ENCODE data around the gene CMSS1.

CMSS1 gene

GRCh38 chr3:99997293-99997692 lies 179.6 kb downstream of the CMSS1 start:
- TF ChIP-seq SIN3A (IDR thresholded peaks at IDR 0.05; ENCODE audit: borderline replicate concordance, insufficient read depth, low read length) (no peak), POLR2AphosphoS5 (IDR thresholded peaks at IDR 0.05; ENCODE audit: low read depth, low read length) (no peak), TAF1 (IDR thresholded peaks at IDR 0.05; ENCODE audit: borderline replicate concordance, insufficient read depth, low read length) (no peak), FOXP2 (optimal IDR thresholded peaks at IDR 0.05; ENCODE audit: borderline replicate concordance, extremely low read depth, extremely low read length, insufficient read depth) (no peak)
- TF ChIP-seq, protein P1, sequence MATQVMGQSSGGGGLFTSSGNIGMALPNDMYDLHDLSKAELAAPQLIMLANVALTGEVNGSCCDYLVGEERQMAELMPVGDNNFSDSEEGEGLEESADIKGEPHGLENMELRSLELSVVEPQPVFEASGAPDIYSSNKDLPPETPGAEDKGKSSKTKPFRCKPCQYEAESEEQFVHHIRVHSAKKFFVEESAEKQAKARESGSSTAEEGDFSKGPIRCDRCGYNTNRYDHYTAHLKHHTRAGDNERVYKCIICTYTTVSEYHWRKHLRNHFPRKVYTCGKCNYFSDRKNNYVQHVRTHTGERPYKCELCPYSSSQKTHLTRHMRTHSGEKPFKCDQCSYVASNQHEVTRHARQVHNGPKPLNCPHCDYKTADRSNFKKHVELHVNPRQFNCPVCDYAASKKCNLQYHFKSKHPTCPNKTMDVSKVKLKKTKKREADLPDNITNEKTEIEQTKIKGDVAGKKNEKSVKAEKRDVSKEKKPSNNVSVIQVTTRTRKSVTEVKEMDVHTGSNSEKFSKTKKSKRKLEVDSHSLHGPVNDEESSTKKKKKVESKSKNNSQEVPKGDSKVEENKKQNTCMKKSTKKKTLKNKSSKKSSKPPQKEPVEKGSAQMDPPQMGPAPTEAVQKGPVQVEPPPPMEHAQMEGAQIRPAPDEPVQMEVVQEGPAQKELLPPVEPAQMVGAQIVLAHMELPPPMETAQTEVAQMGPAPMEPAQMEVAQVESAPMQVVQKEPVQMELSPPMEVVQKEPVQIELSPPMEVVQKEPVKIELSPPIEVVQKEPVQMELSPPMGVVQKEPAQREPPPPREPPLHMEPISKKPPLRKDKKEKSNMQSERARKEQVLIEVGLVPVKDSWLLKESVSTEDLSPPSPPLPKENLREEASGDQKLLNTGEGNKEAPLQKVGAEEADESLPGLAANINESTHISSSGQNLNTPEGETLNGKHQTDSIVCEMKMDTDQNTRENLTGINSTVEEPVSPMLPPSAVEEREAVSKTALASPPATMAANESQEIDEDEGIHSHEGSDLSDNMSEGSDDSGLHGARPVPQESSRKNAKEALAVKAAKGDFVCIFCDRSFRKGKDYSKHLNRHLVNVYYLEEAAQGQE (IDR thresholded peaks at IDR 0.05; ENCODE audit: insufficient read depth in 1 of 2, low read depth in 2 of 2, low read length in 2 of 2): no peak

DNA sequence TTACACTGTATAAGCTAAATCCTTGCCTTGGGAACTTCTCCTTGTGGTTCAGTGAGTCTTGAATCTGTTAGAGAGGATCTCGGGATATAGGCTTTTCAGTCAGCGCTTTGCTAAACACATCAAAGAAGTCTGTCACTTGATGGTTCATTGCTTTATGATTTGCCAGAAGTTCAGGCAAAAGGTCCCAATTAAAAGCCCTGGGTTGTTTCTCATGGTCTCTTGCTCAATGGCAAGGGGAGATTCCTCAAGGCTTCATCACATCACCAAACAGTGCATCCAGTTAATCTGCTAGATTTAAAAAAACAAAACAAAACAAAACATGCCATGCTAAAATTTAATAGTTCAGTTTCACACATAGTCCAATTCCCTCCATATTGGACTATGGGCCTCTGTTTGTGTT lies 181.9 kb downstream of the CMSS1 start:
- TF ChIP-seq POLR2AphosphoS5 (IDR thresholded peaks at IDR 0.05; ENCODE audit: low read depth, low read length) (no peak), TAF1 (IDR thresholded peaks at IDR 0.05; ENCODE audit: borderline replicate concordance, insufficient read depth, low read length) (no peak), SIN3A (IDR thresholded peaks at IDR 0.05; ENCODE audit: borderline replicate concordance, insufficient read depth, low read length) (no peak), FOXP2 (optimal IDR thresholded peaks at IDR 0.05; ENCODE audit: borderline replicate concordance, extremely low read depth, extremely low read length, insufficient read depth) (no peak)
- TF ChIP-seq, protein P1 (IDR thresholded peaks at IDR 0.05; ENCODE audit: insufficient read depth in 1 of 2, low read depth in 2 of 2, low read length in 2 of 2): no peak

- TF ChIP-seq SIN3A (IDR thresholded peaks at IDR 0.05; ENCODE audit: borderline replicate concordance, insufficient read depth, low read length): no peak
- no peak for TF ChIP-seq FOXP2 (optimal IDR thresholded peaks at IDR 0.05; ENCODE audit: borderline replicate concordance, extremely low read depth, extremely low read length, insufficient read depth)
- no peak for TF ChIP-seq TAF1 (IDR thresholded peaks at IDR 0.05; ENCODE audit: borderline replicate concordance, insufficient read depth, low read length)
Measured at GRCh38 chr3:100001083-100001482, 183.4 kb downstream of the CMSS1 start.

- TF ChIP-seq, protein P1 (IDR thresholded peaks at IDR 0.05; ENCODE audit: insufficient read depth in 1 of 2, low read depth in 2 of 2, low read length in 2 of 2): no peak
- TF ChIP-seq TAF1 (IDR thresholded peaks at IDR 0.05; ENCODE audit: borderline replicate concordance, insufficient read depth, low read length) (no peak), FOXP2 (optimal IDR thresholded peaks at IDR 0.05; ENCODE audit: borderline replicate concordance, extremely low read depth, extremely low read length, insufficient read depth) (no peak), POLR2AphosphoS5 (IDR thresholded peaks at IDR 0.05; ENCODE audit: low read depth, low read length) (no peak), SIN3A (IDR thresholded peaks at IDR 0.05; ENCODE audit: borderline replicate concordance, insufficient read depth, low read length) (no peak)
Measured at GRCh38 chr3:100001526-100002270, 184.0 kb downstream of the CMSS1 start.

DNA sequence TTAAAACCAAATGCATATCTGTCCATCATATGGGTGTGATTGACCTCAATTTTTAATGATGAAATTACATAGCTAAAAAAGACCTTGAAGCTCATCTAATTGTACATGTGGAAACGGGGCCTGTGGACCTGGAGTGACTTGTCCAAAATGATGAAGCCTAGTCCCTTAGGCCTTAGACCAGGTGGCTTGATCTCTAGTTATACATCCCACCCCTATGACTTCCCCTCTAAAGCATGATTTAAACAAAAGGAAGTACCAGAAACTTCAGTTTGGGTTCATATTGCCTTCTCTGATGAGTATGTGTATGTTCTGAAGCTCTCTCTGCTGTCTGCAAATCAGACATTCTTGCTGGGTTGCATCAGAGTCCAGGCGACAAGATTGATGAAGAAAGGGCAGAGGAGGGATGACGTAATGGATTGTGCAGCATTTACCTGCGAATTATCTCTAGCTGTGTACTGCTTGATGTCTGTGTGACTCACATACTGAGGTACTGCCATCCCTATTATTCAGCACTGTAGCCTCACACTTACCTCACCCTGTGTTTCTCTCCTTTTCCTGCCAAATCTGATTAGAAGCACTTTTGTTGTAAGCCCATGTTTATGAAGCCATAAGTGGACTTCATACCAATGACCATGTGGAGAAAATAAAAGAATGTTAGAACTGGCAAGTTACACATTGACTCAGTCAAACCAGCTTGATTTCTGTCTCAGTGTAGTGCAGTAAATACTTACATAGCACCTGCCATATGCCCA lies 185.1 kb downstream of the CMSS1 start:
- TF ChIP-seq SIN3A (IDR thresholded peaks at IDR 0.05; ENCODE audit: borderline replicate concordance, insufficient read depth, low read length) (no peak), FOXP2 (optimal IDR thresholded peaks at IDR 0.05; ENCODE audit: borderline replicate concordance, extremely low read depth, extremely low read length, insufficient read depth) (no peak), TAF1 (IDR thresholded peaks at IDR 0.05; ENCODE audit: borderline replicate concordance, insufficient read depth, low read length) (no peak), POLR2AphosphoS5 (IDR thresholded peaks at IDR 0.05; ENCODE audit: low read depth, low read length) (no peak)
- TF ChIP-seq, protein P1 (IDR thresholded peaks at IDR 0.05; ENCODE audit: insufficient read depth in 1 of 2, low read depth in 2 of 2, low read length in 2 of 2): no peak
